GM12872 (cell line): ENCODE results near the gene PSMG1.
A peak's percentile ranks its signal among the peaks of the same experiment; 100 is the strongest.

Experiments
- CTCF ChIP-seq: IDR thresholded peaks from 3 replicates; pipeline ENCODE4 v1.5.1; 2011; ENCODE audit warnings: low read depth, mild to moderate bottlenecking, low read length, moderate library complexity; ENCODE audit not compliant: insufficient read depth

PSMG1 gene

GRCh38 chr21:39186676-39187075 lies 3.4 kb upstream of the PSMG1 start:
- TF ChIP-seq CTCF, result no peak

- no peak for TF ChIP-seq CTCF
Observed at GRCh38 chr21:39185157-39185556, 1.9 kb upstream of the PSMG1 start.

GRCh38 chr21:39184050-39184980 lies 1.1 kb upstream of the PSMG1 start:
- no peak for TF ChIP-seq CTCF

- TF ChIP-seq CTCF, result no peak
Observed at GRCh38 chr21:39182484-39183271, 573 bp downstream of the PSMG1 start.

GRCh38 chr21:39182016-39182415 lies 1.2 kb downstream of the PSMG1 start:
- no peak for TF ChIP-seq CTCF

- TF ChIP-seq CTCF, result no peak
Observed at GRCh38 chr21:39181205-39181818, 1.9 kb downstream of the PSMG1 start.

GRCh38 chr21:39180429-39181019 lies 2.7 kb downstream of the PSMG1 start:
- TF ChIP-seq CTCF, result peak; percentile 49; the same call in 1 of the 3 replicates
